ENCODE measurements around the gene TLR2.

DNA sequence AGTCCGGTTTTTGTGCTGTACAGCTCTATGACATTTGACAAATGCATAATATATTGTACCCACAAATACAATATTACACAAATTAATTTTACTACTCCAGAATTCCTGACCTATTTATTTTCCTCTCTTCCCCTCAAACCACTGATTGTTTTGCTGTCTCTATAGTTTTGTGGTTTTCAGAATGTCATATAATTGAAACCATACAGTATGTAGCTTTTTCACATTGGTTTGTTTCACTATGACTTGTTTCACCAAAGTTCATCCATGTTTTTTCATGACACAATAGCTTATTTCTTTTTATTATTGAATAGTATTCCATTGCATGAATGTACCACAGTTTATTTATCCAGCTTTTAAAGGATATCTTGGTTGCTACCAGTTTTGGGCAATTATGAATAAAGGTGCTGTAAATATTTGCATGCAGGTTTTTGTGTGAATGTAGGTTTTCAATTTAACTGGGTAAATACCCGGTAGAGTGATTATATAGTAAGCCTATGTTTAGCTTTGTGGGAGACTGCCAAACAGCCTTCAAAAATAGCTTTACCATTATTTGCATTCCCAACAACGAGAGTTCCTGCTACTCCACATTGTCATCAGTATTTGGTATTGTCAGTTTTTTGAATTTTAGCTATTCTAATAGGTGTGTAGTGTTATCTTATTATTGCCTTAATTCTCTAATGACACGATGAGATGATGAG, 49.8 kb downstream of the TLR2 start:
- TF ChIP-seq, protein P1, sequence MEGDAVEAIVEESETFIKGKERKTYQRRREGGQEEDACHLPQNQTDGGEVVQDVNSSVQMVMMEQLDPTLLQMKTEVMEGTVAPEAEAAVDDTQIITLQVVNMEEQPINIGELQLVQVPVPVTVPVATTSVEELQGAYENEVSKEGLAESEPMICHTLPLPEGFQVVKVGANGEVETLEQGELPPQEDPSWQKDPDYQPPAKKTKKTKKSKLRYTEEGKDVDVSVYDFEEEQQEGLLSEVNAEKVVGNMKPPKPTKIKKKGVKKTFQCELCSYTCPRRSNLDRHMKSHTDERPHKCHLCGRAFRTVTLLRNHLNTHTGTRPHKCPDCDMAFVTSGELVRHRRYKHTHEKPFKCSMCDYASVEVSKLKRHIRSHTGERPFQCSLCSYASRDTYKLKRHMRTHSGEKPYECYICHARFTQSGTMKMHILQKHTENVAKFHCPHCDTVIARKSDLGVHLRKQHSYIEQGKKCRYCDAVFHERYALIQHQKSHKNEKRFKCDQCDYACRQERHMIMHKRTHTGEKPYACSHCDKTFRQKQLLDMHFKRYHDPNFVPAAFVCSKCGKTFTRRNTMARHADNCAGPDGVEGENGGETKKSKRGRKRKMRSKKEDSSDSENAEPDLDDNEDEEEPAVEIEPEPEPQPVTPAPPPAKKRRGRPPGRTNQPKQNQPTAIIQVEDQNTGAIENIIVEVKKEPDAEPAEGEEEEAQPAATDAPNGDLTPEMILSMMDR (conservative IDR thresholded peaks at IDR 0.05): no peak
- TF ChIP-seq ZFX (IDR thresholded peaks at IDR 0.05): no peak
